Subcutaneous adipose tissue (tissue), 4 donors: ENCODE data around the gene FOXN3. TPM values are rescaled to one million over a fixed set of nuclear protein-coding genes. Genes with fewer than 3 reads are reported as not detected.

Source experiments
- total RNA-seq, 4 donors: library from RNA; depleted of rRNA; stranded (reverse); fragments of >200 nt; gene quantifications; one replicate each; pipeline ENCODE4 v1.1.0, GENCODE V29; 2016
- TF ChIP-seq, protein P1 (sequence below): fragments of 450-650 bp; IDR thresholded peaks from one replicate; pipeline ENCODE4 v1.5.1; 2016; ENCODE audit warnings: low read depth, mild to moderate bottlenecking, control low read depth, antibody characterized with exemption, moderate library complexity

Gene FOXN3
- total RNA-seq, 4 donors from 2014 or later, result 153 to 173 (median 171) TPM

DNA sequence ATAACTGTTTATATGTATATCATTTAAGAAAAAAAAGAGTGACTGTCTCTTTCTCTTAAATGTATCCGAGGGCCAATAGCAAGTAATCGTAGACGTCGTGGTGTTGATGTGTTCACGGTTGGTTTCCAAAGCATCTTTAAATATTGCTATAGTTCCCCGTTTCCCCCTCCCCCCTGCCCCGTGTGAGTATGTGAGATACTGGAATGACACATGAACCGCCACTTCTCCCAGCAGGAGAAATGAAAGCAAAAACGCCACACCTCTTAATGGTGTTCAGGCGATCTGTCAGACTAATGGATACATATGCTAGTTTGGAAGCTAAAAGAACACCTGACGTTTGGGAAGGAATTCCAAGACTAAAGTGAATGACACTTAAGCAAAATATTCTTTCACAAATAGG is 258.3 kb downstream of the FOXN3 start:
- TF ChIP-seq, protein P1, sequence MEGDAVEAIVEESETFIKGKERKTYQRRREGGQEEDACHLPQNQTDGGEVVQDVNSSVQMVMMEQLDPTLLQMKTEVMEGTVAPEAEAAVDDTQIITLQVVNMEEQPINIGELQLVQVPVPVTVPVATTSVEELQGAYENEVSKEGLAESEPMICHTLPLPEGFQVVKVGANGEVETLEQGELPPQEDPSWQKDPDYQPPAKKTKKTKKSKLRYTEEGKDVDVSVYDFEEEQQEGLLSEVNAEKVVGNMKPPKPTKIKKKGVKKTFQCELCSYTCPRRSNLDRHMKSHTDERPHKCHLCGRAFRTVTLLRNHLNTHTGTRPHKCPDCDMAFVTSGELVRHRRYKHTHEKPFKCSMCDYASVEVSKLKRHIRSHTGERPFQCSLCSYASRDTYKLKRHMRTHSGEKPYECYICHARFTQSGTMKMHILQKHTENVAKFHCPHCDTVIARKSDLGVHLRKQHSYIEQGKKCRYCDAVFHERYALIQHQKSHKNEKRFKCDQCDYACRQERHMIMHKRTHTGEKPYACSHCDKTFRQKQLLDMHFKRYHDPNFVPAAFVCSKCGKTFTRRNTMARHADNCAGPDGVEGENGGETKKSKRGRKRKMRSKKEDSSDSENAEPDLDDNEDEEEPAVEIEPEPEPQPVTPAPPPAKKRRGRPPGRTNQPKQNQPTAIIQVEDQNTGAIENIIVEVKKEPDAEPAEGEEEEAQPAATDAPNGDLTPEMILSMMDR, result no peak

DNA sequence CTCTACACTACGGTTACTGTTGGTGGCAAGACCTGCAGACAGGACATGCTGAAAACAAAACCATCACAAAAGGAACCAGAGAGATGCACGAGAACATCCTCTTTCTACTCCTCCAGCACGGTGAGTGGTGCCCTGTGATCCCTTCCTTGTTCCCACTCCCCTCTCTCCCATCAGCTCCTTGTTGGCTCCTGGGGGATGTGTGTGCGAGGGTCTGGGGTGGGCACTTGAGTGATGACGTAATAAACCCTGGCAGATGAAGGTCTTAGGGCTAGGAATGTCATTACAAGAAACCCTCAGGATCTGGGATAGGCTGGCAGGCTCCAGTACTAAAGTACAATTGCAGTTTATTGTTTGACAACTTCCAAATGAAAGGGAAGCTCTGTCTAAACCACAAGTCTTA is 261.5 kb downstream of the FOXN3 start:
- TF ChIP-seq, protein P1, result no peak

DNA sequence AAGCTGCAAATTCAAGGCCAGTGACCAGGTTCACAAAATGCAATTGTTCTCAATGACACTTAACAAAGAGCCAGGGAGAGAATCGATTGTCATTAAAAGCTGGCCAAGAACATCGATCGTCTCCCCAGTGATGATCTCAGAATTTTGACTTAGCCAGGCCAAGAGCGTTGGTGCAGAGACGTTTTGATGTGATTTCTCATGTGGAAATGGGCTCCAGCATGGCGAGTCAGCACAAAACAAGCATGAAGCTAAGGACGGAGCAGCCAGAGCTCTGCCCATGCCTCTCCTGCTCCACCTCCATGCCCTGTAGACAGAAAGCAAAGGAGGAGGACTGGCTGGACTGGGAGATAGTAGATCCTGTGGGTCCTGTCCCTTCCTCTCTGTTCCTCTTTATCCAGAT is 270.8 kb downstream of the FOXN3 start:
- TF ChIP-seq, protein P1, result no peak

DNA sequence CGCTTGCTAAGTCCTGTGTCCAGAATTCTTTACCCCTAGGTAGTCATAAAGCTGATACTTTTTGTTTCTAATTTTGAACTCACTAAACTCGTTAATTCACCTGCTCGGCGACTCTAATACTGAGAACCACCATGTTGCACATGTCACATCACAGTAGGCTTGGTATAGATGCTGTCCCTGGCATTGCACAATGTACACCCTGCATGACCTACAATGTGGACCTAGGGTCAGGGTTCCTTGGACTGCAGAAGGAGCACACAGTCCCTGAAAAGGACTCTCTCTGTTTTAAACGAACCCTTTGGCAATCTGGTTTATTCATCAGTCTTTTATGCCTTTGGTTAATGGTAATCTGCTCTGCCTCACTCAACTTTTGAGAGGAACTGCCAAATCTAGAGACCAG is 272.4 kb downstream of the FOXN3 start:
- TF ChIP-seq, protein P1, result no peak

DNA sequence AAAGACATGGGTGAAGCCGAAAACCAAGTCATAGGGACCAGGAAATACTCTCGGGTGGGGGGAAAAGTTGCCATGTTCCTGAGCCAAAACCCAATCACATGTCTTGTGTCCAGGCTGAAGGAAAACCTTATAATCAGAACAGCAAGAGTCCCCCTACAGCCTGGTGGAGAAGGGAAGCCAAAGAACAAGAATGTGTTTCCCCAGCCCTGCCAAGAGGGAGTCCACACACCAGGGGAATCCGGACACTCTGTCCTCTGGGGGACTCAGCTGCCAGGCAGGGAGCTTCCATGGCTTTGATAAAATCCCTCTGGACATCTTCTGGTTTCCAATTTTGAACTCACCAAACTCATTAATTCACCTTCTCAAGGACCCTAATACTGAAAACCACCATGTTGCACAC is 273.0 kb downstream of the FOXN3 start:
- TF ChIP-seq, protein P1, result no peak

DNA sequence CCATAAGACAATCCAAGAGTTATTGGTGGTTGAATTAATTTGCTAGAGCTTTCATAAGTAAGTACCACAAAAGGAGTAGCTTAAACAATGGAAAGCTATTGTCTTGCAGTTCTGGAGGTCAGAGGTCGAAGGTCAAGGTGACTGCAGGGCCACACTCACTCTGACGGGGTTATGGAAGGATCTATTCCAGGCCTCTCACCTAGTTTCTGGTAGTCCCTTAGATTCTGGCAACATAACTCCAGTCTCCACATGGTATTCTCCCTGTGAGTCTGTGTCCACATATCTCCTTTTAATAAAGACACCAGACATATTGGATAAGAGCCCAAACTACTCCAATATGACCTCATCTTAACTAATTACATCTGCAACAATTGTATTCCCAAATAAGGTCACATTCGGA is 273.4 kb downstream of the FOXN3 start:
- TF ChIP-seq, protein P1, result no peak

DNA sequence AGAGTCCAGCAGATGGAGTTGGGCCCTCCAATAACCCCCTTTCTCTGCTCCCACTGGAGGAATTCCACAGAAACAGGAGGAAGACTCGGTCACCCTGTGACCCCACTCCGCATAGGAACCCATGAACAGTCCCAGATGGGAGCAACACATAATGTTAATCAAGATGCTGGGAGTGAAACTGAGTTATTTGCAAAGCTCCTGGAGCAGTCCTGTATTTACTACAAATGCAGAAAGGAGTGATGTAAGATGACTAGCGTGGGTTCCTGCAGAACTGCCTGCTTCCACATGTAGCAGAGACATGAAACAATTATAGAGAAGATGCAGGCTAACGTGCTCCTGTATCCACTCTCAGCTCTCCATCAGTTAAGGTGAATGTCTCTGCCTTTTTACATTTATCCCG is 274.7 kb downstream of the FOXN3 start:
- TF ChIP-seq, protein P1, result no peak

DNA sequence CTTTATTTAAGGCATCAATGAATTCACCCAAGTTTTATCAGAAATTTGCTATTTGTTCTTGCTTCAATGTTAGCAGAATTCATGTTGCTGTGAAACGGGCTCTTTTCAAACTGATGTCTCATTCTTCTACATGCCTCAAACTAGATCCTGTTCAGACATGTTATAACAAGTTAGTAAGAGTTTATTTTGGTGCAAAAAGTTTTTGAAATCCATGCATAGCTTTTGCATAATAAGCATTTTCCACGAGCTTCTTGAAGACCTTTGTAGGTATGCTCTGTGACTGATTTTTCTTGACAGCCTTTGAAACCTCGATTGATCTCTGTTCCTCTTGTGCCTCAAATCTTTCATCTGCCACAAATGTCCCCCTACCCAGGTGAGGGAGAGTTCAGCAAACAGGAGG is 275.2 kb downstream of the FOXN3 start:
- TF ChIP-seq, protein P1, result no peak
